Smooth muscle cell (in vitro differentiated cells): Measurements from ENCODE around the gene RAB9B. TPM values are rescaled to one million over a fixed set of nuclear protein-coding genes. Genes with fewer than 3 reads are reported as not detected.

Experiments
- DNase-seq: peaks from one replicate; lab custom pipeline; 2025; ENCODE audit not compliant: unreplicated experiment; lab: John Stamatoyannopoulos, UW
- H2AFZ ChIP-seq: fragments of 200-600 bp; sonication (generic); 2 replicates; pipeline ENCODE4 v1.6.0; 2016; ENCODE audit warnings: antibody characterized with exemption, low read depth, mild to moderate bottlenecking
- H3F3A ChIP-seq: fragments of 200-600 bp; sonication (generic); 2 replicates; pipeline ENCODE4 v1.6.0; 2017; ENCODE audit warnings: antibody characterized with exemption, low read depth
- H3K27ac ChIP-seq: fragments of 200-600 bp; sonication (generic); 2 replicates; pipeline ENCODE4 v1.5.1; 2016; ENCODE audit warnings: low read depth, mild to moderate bottlenecking
- H3K27me3 ChIP-seq: fragments of 200-600 bp; sonication (generic); 2 replicates; pipeline ENCODE4 v1.6.1; 2016; ENCODE audit warnings: low read depth, mild to moderate bottlenecking
- H3K36me3 ChIP-seq: fragments of 200-600 bp; sonication (generic); 2 replicates; pipeline ENCODE4 v1.5.1; 2016; ENCODE audit warnings: low read depth
- H3K4me1 ChIP-seq: fragments of 200-600 bp; sonication (generic); 2 replicates; pipeline ENCODE4 v1.5.1; 2016; ENCODE audit warnings: low read depth
- H3K4me2 ChIP-seq: fragments of 200-600 bp; sonication (generic); 2 replicates; pipeline ENCODE4 v1.6.0; 2016; ENCODE audit warnings: mild to moderate bottlenecking
- H3K4me3 ChIP-seq: fragments of 200-600 bp; sonication (generic); 2 replicates; pipeline ENCODE4 v1.5.1; 2016; ENCODE audit warnings: mild to moderate bottlenecking
- H3K79me2 ChIP-seq: fragments of 200-600 bp; sonication (generic); 2 replicates; pipeline ENCODE4 v1.6.0; 2016; ENCODE audit warnings: low read depth, mild to moderate bottlenecking
- H3K9ac ChIP-seq: fragments of 200-600 bp; sonication (generic); 2 replicates; pipeline ENCODE4 v1.6.0; 2016; ENCODE audit warnings: low read depth
- H3K9me3 ChIP-seq: fragments of 200-600 bp; sonication (generic); replicated peaks from 2 replicates; pipeline ENCODE4 v1.5.1; 2016; ENCODE audit warnings: low read depth
- H4K20me1 ChIP-seq: fragments of 200-600 bp; sonication (generic); 2 replicates; pipeline ENCODE4 v1.6.0; 2016; ENCODE audit warnings: low read depth
- CTCF ChIP-seq: fragments of 200-600 bp; sonication (generic); IDR thresholded peaks from 2 replicates; pipeline ENCODE4 v1.5.1; 2017; ENCODE audit warnings: borderline replicate concordance, mild to moderate bottlenecking, antibody characterized with exemption; ENCODE audit not compliant: insufficient read depth, poor library complexity, severe bottlenecking
- WGBS: methylation state at CpG from one replicate; pipeline ENCODE4 v1.1.7; 2016; ENCODE audit warnings: low lambda C conversion rate; 5-methylcytosine and 5-hydroxymethylcytosine counted together
- polyA plus RNA-seq: library from polyadenylated mRNA; unstranded; fragments of >200 nt; fragmentation: Nextera tagmentation; extraction: Ambion mirVana; gene quantifications from 2 replicates; pipeline ENCODE4 v1.2.1, GENCODE V29; 2016
- total RNA-seq: library from RNA; depleted of rRNA; stranded (reverse); fragments of >200 nt; gene quantifications from 2 replicates; pipeline ENCODE4 v1.2.3, GENCODE V29; 2014

RAB9B gene
- total and polyA plus RNA-seq, 2 experiments from 2014 or later = 0.18 TPM; not detected in 1

GRCh38 chrX:103877571-103877970, 45.5 kb upstream of the RAB9B start:
- H3K27ac ChIP-seq = no peak overlapping the region
- no peak overlapping the region for H3K9ac ChIP-seq
- WGBS = 51% methylated on average over 3 of the region's 3 CpGs
- no peaks in the 10 kb centered on the region for H3K36me3 ChIP-seq
- no peak overlapping the region for H2AFZ ChIP-seq
- no peak for TF ChIP-seq CTCF
- no peaks in the 10 kb centered on the region for H3K79me2 ChIP-seq
- no peak overlapping the region for H3K4me3 ChIP-seq
- H3K4me1 ChIP-seq = no peaks in the 10 kb centered on the region
- no peaks in the 10 kb centered on the region for H3K27me3 ChIP-seq
- H3K9me3 ChIP-seq = no peaks in the 10 kb centered on the region
- H3F3A ChIP-seq = no peaks in the 10 kb centered on the region
- H3K4me2 ChIP-seq = no peak overlapping the region
- no peak for DNase-seq
- no peaks in the 10 kb centered on the region for H4K20me1 ChIP-seq

GRCh38 chrX:103864886-103865534, 33.0 kb upstream of the RAB9B start:
- DNase-seq = no peak
- no peaks in the 10 kb centered on the region for H3K36me3 ChIP-seq
- H3K79me2 ChIP-seq = no peaks in the 10 kb centered on the region
- H3K27me3 ChIP-seq = no peaks in the 10 kb centered on the region
- no peak for TF ChIP-seq CTCF
- H3K4me1 ChIP-seq = no peaks in the 10 kb centered on the region
- H3K4me2 ChIP-seq = peak overlapping the region; percentile 63
- no peak overlapping the region for H3K9ac ChIP-seq
- H4K20me1 ChIP-seq = no peaks in the 10 kb centered on the region
- H2AFZ ChIP-seq = peak overlapping the region; percentile 18
- no peak overlapping the region for H3K4me3 ChIP-seq
- no peaks in the 10 kb centered on the region for H3F3A ChIP-seq
- WGBS = 40% methylated on average over 5 of the region's 5 CpGs
- H3K9me3 ChIP-seq = no peaks in the 10 kb centered on the region
- H3K27ac ChIP-seq = peak overlapping the region; percentile 77

- H3K27me3 ChIP-seq = no peaks in the 10 kb centered on the region
- TF ChIP-seq CTCF = no peak
- no peak for DNase-seq
- no peaks in the 10 kb centered on the region for H3K79me2 ChIP-seq
- H4K20me1 ChIP-seq = no peaks in the 10 kb centered on the region
- H3F3A ChIP-seq = no peaks in the 10 kb centered on the region
- no peak overlapping the region for H3K9ac ChIP-seq
- 71% methylated on average over 3 of the region's 3 CpGs for WGBS
- no peak overlapping the region for H3K4me2 ChIP-seq
- H3K9me3 ChIP-seq = no peaks in the 10 kb centered on the region
- no peak overlapping the region for H3K4me3 ChIP-seq
- H2AFZ ChIP-seq = no peak overlapping the region
- H3K27ac ChIP-seq = peak overlapping the region; percentile 77
- H3K4me1 ChIP-seq = no peaks in the 10 kb centered on the region
- no peaks in the 10 kb centered on the region for H3K36me3 ChIP-seq
These were observed 32.1 kb upstream of the RAB9B start for GRCh38 chrX:103864149-103864548.

- Histone ChIP-seq H3K4me1 (no peaks in the 10 kb centered on the region), H3K9ac (no peak overlapping the region), H3K79me2 (no peaks in the 10 kb centered on the region), H2AFZ (no peak overlapping the region), H3F3A (no peaks in the 10 kb centered on the region), H3K4me2 (no peak overlapping the region), H4K20me1 (no peaks in the 10 kb centered on the region), H3K27me3 (no peaks in the 10 kb centered on the region), H3K9me3 (no peaks in the 10 kb centered on the region), H3K4me3 (no peak overlapping the region), H3K36me3 (no peaks in the 10 kb centered on the region), H3K27ac (no peak overlapping the region)
- TF ChIP-seq CTCF = no peak
- no peak for DNase-seq
These were observed 29.1 kb upstream of the RAB9B start for GRCh38 chrX:103861200-103861599.
